GM18498 (cell line): ENCODE data around the gene NFKB1.

Experiments used
- ATAC-seq: cut with Tn5 transposase; IDR thresholded peaks from one replicate; pipeline ENCODE4 v1.9.1; 2021; ENCODE audit warnings: mild to moderate bottlenecking, moderate library complexity; ENCODE audit not compliant: unreplicated experiment

Gene NFKB1

GRCh38 chr4:102593147-102593546 lies 92.0 kb downstream of the NFKB1 start:
- no peak for ATAC-seq

GRCh38 chr4:102594000-102594399 lies 92.8 kb downstream of the NFKB1 start:
- no peak for ATAC-seq

GRCh38 chr4:102596532-102596931 lies 95.4 kb downstream of the NFKB1 start:
- no peak for ATAC-seq

GRCh38 chr4:102598086-102598761 lies 97.1 kb downstream of the NFKB1 start:
- ATAC-seq, result peak; percentile 74

- peak; percentile 51 for ATAC-seq
These were observed 97.7 kb downstream of the NFKB1 start for GRCh38 chr4:102598762-102599374.

GRCh38 chr4:102599455-102599854 lies 98.3 kb downstream of the NFKB1 start:
- peak; percentile 23 for ATAC-seq

GRCh38 chr4:102599886-102600285 lies 98.7 kb downstream of the NFKB1 start:
- no peak for ATAC-seq

- ATAC-seq, result no peak
These were observed 99.5 kb downstream of the NFKB1 start for GRCh38 chr4:102600689-102601088.

GRCh38 chr4:102601586-102602227 lies 100.5 kb downstream of the NFKB1 start:
- no peak for ATAC-seq

GRCh38 chr4:102604222-102604940 lies 103.2 kb downstream of the NFKB1 start:
- ATAC-seq, result no peak

GRCh38 chr4:102606261-102606660 lies 105.1 kb downstream of the NFKB1 start:
- no peak for ATAC-seq

GRCh38 chr4:102606846-102607450 lies 105.8 kb downstream of the NFKB1 start:
- no peak for ATAC-seq

- no peak for ATAC-seq
These were observed 107.0 kb downstream of the NFKB1 start for GRCh38 chr4:102608190-102608589.

GRCh38 chr4:102610007-102610406 lies 108.8 kb downstream of the NFKB1 start:
- no peak for ATAC-seq

GRCh38 chr4:102610476-102610875 lies 109.3 kb downstream of the NFKB1 start:
- ATAC-seq, result no peak

- ATAC-seq, result no peak
These were observed 111.1 kb downstream of the NFKB1 start for GRCh38 chr4:102612210-102612609.

GRCh38 chr4:102612824-102613366 lies 111.7 kb downstream of the NFKB1 start:
- ATAC-seq, result no peak

GRCh38 chr4:102614801-102615200 lies 113.6 kb downstream of the NFKB1 start:
- no peak for ATAC-seq

GRCh38 chr4:102616636-102617035 lies 115.5 kb downstream of the NFKB1 start:
- no peak for ATAC-seq

- ATAC-seq, result peak; percentile 42
These were observed 117.9 kb downstream of the NFKB1 start for GRCh38 chr4:102619021-102619420.
